Measurements from ENCODE around the gene ENG.

Gene ENG

GRCh38 chr9:127801955-127802575 lies 52.4 kb downstream of the ENG start:
- TF ChIP-seq CTCF (IDR thresholded peaks at IDR 0.05; ENCODE audit: borderline replicate concordance, extremely low read depth, low read length, poor library complexity, severe bottlenecking), result no peak
- TF ChIP-seq EZH2 (IDR thresholded peaks at IDR 0.05; ENCODE audit: borderline replicate concordance, low read depth, low read length, severe bottlenecking), result no peak
- peaks cover 31% of the 10 kb centered on the region for H3K4me1 ChIP-seq (ENCODE audit: insufficient read depth, low read length)
- no peaks in the 10 kb centered on the region for H3K9me3 ChIP-seq (ENCODE audit: insufficient read depth, low read length, severe bottlenecking)
- peak overlapping the region; percentile 88 for H3K27ac ChIP-seq (ENCODE audit: low read length)
- ATAC-seq (ENCODE audit: insufficient read depth, low read depth) (no peak), DNase-seq (no peak)
- peak overlapping the region; percentile 94 for H2AFZ ChIP-seq (ENCODE audit: low read depth, low read length)
- peak overlapping the region; percentile 93 for H3K9ac ChIP-seq (ENCODE audit: low read depth, low read length)
- H3K4me2 ChIP-seq (ENCODE audit: insufficient read depth, low read length), result peak overlapping the region; percentile 91
- peaks cover 22% of the 10 kb centered on the region for H3K36me3 ChIP-seq (ENCODE audit: insufficient read depth, low read length)
- peak overlapping the region; percentile 21 to 62; a peak in 3 of 4 replicates for H3K4me3 ChIP-seq (ENCODE audit: low read depth in 1 of 2, low read length in 2 of 2)
- H4K20me1 ChIP-seq (ENCODE audit: insufficient read depth, low read length), result peaks cover 18% of the 10 kb centered on the region
- no peaks in the 10 kb centered on the region for H3K27me3 ChIP-seq (ENCODE audit: insufficient read depth, low read length, poor library complexity)
- peaks cover 28% of the 10 kb centered on the region for H3K79me2 ChIP-seq (ENCODE audit: insufficient read depth, low read length)

GRCh38 chr9:127796852-127797370 lies 57.5 kb downstream of the ENG start:
- Histone ChIP-seq H3K4me1 (ENCODE audit: insufficient read depth, low read length) (peaks cover 52% of the 10 kb centered on the region), H3K4me2 (ENCODE audit: insufficient read depth, low read length) (peak overlapping the region; percentile 50), H3K27ac (ENCODE audit: low read length) (peak overlapping the region; percentile 95), H2AFZ (ENCODE audit: low read depth, low read length) (no peak overlapping the region; the same call in 1 of the 2 replicates), H3K27me3 (ENCODE audit: insufficient read depth, low read length, poor library complexity) (no peaks in the 10 kb centered on the region), H3K9me3 (ENCODE audit: insufficient read depth, low read length, severe bottlenecking) (no peaks in the 10 kb centered on the region), H3K9ac (ENCODE audit: low read depth, low read length) (peak overlapping the region; percentile 49), H3K4me3 (ENCODE audit: low read depth in 1 of 2, low read length in 2 of 2) (peak overlapping the region in 1 of 2 experiments; percentile 11; a peak in 1 of 4 replicates), H3K36me3 (ENCODE audit: insufficient read depth, low read length) (peaks cover 15% of the 10 kb centered on the region), H4K20me1 (ENCODE audit: insufficient read depth, low read length) (peaks cover 9% of the 10 kb centered on the region), H3K79me2 (ENCODE audit: insufficient read depth, low read length) (0 out of 2 replicates have a peak, but pooled peaks cover 2% of the 10 kb centered on the region)
- TF ChIP-seq CTCF (IDR thresholded peaks at IDR 0.05; ENCODE audit: borderline replicate concordance, extremely low read depth, low read length, poor library complexity, severe bottlenecking), result no peak
- TF ChIP-seq EZH2 (IDR thresholded peaks at IDR 0.05; ENCODE audit: borderline replicate concordance, low read depth, low read length, severe bottlenecking), result no peak
- ATAC-seq (ENCODE audit: insufficient read depth, low read depth), result peak; percentile 71
- DNase-seq, result peak; percentile 75

- H3K79me2 ChIP-seq (ENCODE audit: insufficient read depth, low read length), result 0 out of 2 replicates have a peak, but pooled peaks cover 2% of the 10 kb centered on the region
- H3K4me1 ChIP-seq (ENCODE audit: insufficient read depth, low read length), result peaks cover 54% of the 10 kb centered on the region
- no peaks in the 10 kb centered on the region for H3K9me3 ChIP-seq (ENCODE audit: insufficient read depth, low read length, severe bottlenecking)
- H3K4me2 ChIP-seq (ENCODE audit: insufficient read depth, low read length), result peak overlapping the region; percentile 50
- no peaks in the 10 kb centered on the region for H3K27me3 ChIP-seq (ENCODE audit: insufficient read depth, low read length, poor library complexity)
- H3K4me3 ChIP-seq (ENCODE audit: low read depth in 1 of 2, low read length in 2 of 2), result peak overlapping the region in 1 of 2 experiments; percentile 11; a peak in 1 of 4 replicates
- no peak overlapping the region; the same call in 1 of the 2 replicates for H2AFZ ChIP-seq (ENCODE audit: low read depth, low read length)
- peaks cover 21% of the 10 kb centered on the region for H3K36me3 ChIP-seq (ENCODE audit: insufficient read depth, low read length)
- TF ChIP-seq EZH2 (IDR thresholded peaks at IDR 0.05; ENCODE audit: borderline replicate concordance, low read depth, low read length, severe bottlenecking) (no peak), CTCF (IDR thresholded peaks at IDR 0.05; ENCODE audit: borderline replicate concordance, extremely low read depth, low read length, poor library complexity, severe bottlenecking) (no peak)
- DNase-seq, result peak; percentile 54
- H3K27ac ChIP-seq (ENCODE audit: low read length), result peak overlapping the region; percentile 95
- peak; percentile 66 for ATAC-seq (ENCODE audit: insufficient read depth, low read depth)
- peaks cover 9% of the 10 kb centered on the region for H4K20me1 ChIP-seq (ENCODE audit: insufficient read depth, low read length)
- H3K9ac ChIP-seq (ENCODE audit: low read depth, low read length), result peak overlapping the region; percentile 49
Measured at GRCh38 chr9:127796225-127796813, 58.1 kb downstream of the ENG start.

All from DND-41 (cell line).